ENCODE data around the gene MAP1LC3B. TPM values are rescaled to one million over a fixed set of nuclear protein-coding genes. Genes with fewer than 3 reads are reported as not detected.
A peak's percentile ranks its signal among the peaks of the same experiment; 100 is the strongest.

MAP1LC3B gene
- total RNA-seq, 2 experiments from 2014 or later = 49.7 to 62.1 TPM

DNA sequence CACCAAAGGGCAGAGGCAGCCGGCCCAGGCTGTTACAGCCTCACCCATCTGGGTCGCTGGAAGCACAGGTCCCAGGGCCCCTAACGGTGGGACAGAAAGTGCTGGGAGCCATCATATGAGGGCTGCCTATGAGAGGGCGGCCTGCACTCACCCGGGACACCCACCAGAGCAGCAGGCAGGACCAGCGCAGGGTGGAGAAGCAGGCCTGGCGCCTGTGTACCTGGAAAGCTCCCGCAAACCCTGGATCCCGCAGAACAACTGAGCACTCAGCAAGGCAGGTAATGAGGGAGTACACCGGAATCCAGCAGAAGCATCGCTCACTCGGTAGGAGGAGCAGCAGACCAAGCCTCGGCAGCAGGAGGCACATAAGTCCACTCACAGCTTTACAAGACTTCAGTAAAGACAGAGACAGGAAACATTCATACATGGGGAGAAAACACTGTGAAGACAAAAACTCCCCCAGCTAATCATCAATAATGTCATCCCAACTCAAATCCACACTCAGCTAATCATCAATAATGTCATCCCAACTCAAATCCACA lies 43.4 kb upstream of the MAP1LC3B start:
- Mint-ChIP-seq H3K9me3 (ENCODE audit: low read depth) (no peaks in the 10 kb centered on the region), H3K27me3 (no peaks in the 10 kb centered on the region), H3K4me1 (peaks cover 11% of the 10 kb centered on the region), H3K27ac (peak overlapping the region; percentile 13), H3K36me3 (ENCODE audit: low read depth) (peaks cover 19% of the 10 kb centered on the region), H3K4me3 (no peak overlapping the region)
- ATAC-seq (no peak), DNase-seq (no peak)
- CTCF ChIA-PET = interaction anchor here (1.1 kb wide), 1 partner anchor 23 kb away, joined by 3 read pairs; no protein-coding TSS in a partner anchor
- intact Hi-C loops (cut with DNase I, micrococcal nuclease) = loop anchor here in 1 of 2 experiments (5.0 kb wide), 1 partner anchor 34 kb away; the partner anchor contains the start of gene FBXO31
- POLR2A ChIA-PET = interaction anchor here (0.8 kb wide), 1 partner anchor 32 kb away, joined by 3 read pairs; the partner anchor contains the start of gene C16orf95

DNA sequence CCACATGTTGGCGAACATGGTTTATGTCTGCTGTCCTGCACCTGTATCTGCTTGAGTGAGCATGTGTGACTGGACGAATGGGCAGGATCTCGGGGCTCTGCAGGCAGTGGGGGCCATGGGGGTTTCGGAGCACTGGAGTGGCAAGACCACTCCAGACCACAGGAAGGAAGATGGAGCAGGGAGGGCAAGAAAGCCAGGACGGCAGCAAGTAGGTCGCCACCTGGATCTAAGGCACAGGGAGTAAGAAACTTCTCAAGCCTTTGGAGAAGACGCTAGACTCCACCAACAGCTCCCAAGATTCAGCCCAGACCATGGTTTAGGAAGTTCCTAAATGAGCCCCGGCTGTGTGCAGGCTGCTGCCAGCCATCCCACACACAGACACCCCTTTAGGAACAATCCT lies 42.1 kb upstream of the MAP1LC3B start:
- H3K36me3 Mint-ChIP-seq (ENCODE audit: low read depth) = peaks cover 19% of the 10 kb centered on the region
- intact Hi-C loops (cut with DNase I, micrococcal nuclease) = no loop called here
- DNase-seq = no peak
- no peak for ATAC-seq
- POLR2A ChIA-PET = no interaction called here
- no peaks in the 10 kb centered on the region for H3K9me3 Mint-ChIP-seq (ENCODE audit: low read depth)
- H3K4me3 Mint-ChIP-seq = no peak overlapping the region
- H3K4me1 Mint-ChIP-seq = peaks cover 8% of the 10 kb centered on the region
- no peaks in the 10 kb centered on the region for H3K27me3 Mint-ChIP-seq
- H3K27ac Mint-ChIP-seq = no peak overlapping the region
- CTCF ChIA-PET = interaction anchor here (0.6 to 1.1 kb wide), 2 partner anchors 24 to 716 kb away, joined by 3 read pairs; no protein-coding TSS in a partner anchor

DNA sequence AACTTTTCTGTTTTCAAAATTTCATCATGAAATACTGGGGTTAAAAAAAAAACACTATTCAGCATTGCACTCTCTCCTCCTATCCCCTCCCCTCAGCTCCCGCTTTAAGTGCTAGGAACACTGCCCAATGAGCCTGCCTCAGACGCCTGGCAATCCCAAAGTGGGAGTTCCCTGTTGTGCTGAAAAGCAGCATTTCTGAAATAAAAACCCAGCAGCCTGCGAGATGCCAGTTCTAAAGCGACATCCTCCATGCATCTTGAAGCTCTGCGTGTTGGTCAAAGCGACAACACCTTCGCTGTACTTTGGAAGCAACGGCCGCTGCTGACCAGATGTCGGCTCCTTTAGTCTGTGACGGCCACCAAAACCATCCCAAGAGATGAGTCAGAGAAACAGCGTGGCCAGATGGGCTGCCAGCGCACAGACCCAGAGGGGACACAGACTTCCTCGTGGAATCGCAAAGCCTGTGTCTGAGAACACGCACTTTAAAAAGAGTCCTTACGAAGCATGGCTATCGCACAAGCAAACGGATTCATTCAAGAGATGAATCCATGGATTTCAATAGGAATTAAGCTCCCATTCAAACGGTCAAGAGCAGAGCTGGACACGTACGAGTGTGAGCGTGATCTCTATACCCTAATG lies 41.3 kb upstream of the MAP1LC3B start:
- CTCF ChIA-PET = interaction anchor here (0.6 kb wide), 1 partner anchor 715 kb away, joined by 3 read pairs; no protein-coding TSS in a partner anchor
- peaks cover 2% of the 10 kb centered on the region for H3K4me1 Mint-ChIP-seq
- POLR2A ChIA-PET = no interaction called here
- no peak overlapping the region for H3K4me3 Mint-ChIP-seq
- H3K36me3 Mint-ChIP-seq (ENCODE audit: low read depth) = peaks cover 13% of the 10 kb centered on the region
- H3K27ac Mint-ChIP-seq = no peak overlapping the region
- H3K9me3 Mint-ChIP-seq (ENCODE audit: low read depth) = no peaks in the 10 kb centered on the region
- no peak for ATAC-seq
- H3K27me3 Mint-ChIP-seq = no peaks in the 10 kb centered on the region
- no peak for DNase-seq
- intact Hi-C loops (cut with DNase I, micrococcal nuclease) = no loop called here

DNA sequence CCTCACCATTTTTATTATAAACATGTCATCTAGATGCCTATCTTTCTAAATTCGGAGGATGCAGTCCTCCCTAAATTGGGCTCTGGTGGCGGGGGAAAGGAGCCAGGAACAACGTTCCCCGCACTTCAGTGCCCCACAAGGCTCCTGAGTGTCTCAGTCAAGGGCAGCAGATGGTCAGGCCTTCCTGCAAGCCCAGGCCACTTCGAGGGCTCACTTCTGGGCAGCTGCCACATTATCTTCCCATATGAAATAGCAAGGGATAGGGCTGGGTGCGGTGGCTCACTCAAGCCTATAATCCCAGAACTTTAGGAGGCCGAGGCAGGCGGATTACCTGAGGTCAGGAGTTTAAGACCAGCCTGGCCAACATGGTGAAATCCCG lies 40.8 kb upstream of the MAP1LC3B start:
- Mint-ChIP-seq H3K27ac (no peak overlapping the region), H3K9me3 (ENCODE audit: low read depth) (no peaks in the 10 kb centered on the region), H3K36me3 (ENCODE audit: low read depth) (peaks cover 12% of the 10 kb centered on the region), H3K4me3 (no peak overlapping the region), H3K4me1 (peaks cover 2% of the 10 kb centered on the region), H3K27me3 (no peaks in the 10 kb centered on the region)
- ChIA-PET POLR2A (no interaction called here), CTCF (no interaction called here)
- intact Hi-C loops (cut with DNase I, micrococcal nuclease) = no loop called here
- DNase-seq (no peak), ATAC-seq (no peak)

DNA sequence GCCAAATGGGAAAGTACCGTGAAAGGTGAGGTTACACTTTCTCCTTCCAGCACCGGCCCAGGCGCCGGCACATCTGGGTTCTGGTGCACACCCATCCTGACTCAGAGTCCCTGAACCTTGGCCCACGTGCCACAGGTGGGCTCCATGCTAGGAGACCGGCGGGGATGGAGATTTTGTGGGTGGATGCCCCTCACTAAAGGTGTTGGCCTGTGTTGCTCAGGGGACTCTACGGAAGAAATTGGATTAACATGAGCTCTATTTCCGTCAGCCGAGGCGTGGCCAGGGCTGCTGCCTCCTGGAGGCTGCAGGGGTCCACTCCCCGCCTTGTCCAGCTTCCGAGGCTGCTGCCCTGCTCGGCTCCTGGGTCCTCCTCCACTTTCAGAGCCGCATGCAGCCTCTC lies 39.3 kb upstream of the MAP1LC3B start:
- DNase-seq (no peak), ATAC-seq (no peak)
- ChIA-PET POLR2A (no interaction called here), CTCF (no interaction called here)
- H3K27me3 Mint-ChIP-seq = no peaks in the 10 kb centered on the region
- no peaks in the 10 kb centered on the region for H3K9me3 Mint-ChIP-seq (ENCODE audit: low read depth)
- H3K36me3 Mint-ChIP-seq (ENCODE audit: low read depth) = peaks cover 14% of the 10 kb centered on the region
- peaks cover 2% of the 10 kb centered on the region for H3K4me1 Mint-ChIP-seq
- H3K27ac Mint-ChIP-seq = no peak overlapping the region
- no peak overlapping the region for H3K4me3 Mint-ChIP-seq
- intact Hi-C loops (cut with DNase I, micrococcal nuclease) = no loop called here

DNA sequence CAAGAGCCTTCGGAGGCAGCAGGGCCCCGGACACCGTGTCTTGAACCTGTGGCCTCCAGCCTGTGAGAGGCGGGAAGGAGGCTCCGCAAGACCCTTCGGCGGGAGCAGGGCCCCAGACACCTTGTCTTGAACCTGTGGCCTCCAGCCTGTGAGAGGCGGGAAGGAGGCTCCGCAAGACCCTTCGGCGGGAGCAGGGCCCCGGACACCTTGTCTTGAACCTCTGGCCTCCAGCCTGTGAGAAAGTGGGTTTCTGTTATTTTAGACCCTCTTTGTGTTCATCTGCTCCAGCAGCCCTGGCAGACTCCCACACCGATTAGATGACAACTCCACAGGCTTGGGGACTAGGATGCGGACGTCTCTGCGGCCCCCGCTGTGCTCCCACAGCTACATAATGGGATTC lies 38.5 kb upstream of the MAP1LC3B start:
- ATAC-seq (no peak), DNase-seq (no peak)
- Mint-ChIP-seq H3K36me3 (ENCODE audit: low read depth) (peaks cover 19% of the 10 kb centered on the region), H3K9me3 (ENCODE audit: low read depth) (no peaks in the 10 kb centered on the region), H3K4me1 (peaks cover 2% of the 10 kb centered on the region), H3K4me3 (no peak overlapping the region), H3K27ac (no peak overlapping the region), H3K27me3 (no peaks in the 10 kb centered on the region)
- ChIA-PET POLR2A (no interaction called here), CTCF (no interaction called here)
- intact Hi-C loops (cut with DNase I, micrococcal nuclease) = no loop called here

DNA sequence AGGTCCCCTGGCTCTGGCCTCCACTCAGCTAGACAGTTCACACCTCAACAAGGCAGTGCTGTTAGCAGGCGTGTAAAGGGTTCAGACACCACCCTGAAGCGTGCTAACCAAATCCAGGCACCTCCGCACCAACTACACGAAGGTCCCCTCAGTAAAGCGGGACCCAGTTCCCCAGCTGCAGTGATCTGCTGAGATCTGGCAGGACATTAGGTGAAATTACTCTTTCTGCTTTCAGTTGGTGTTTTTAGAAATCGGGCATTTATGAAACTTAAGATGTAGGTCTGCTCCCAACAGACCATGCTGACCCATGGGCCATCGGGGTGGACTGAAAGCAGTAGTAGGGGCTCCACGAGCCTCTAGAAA lies 35.7 kb upstream of the MAP1LC3B start:
- POLR2A ChIA-PET = no interaction called here
- Mint-ChIP-seq H3K36me3 (ENCODE audit: low read depth) (peaks cover 28% of the 10 kb centered on the region), H3K4me1 (peaks cover 4% of the 10 kb centered on the region), H3K4me3 (no peak overlapping the region), H3K9me3 (ENCODE audit: low read depth) (no peaks in the 10 kb centered on the region), H3K27ac (no peak overlapping the region), H3K27me3 (no peaks in the 10 kb centered on the region)
- ATAC-seq (no peak), DNase-seq (no peak)
- CTCF ChIA-PET = interaction anchor here (0.7 kb wide), 1 partner anchor 30 kb away, joined by 3 read pairs; no protein-coding TSS in a partner anchor
- intact Hi-C loops (cut with DNase I, micrococcal nuclease) = no loop called here

DNA sequence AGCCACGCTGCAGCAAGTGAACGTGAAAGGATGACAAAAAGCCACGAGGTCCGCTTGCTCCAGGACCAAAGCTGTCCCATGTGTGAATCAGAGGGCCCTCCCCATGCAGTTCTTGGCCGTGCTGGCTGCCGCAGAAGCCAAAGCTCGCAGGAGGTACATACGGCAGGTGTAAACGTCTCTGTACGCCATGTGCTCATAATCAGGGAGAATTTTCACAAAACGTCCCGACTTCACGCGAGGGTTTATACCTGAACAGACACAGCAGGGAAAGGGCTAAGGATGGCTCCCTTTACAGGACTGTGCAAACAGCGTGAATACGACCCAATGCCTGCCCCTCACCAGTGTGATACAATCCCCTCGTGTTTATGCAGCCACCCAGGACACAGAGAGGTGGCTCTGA lies 33.9 kb upstream of the MAP1LC3B start:
- H3K27me3 Mint-ChIP-seq = no peaks in the 10 kb centered on the region
- peaks cover 25% of the 10 kb centered on the region for H3K36me3 Mint-ChIP-seq (ENCODE audit: low read depth)
- H3K9me3 Mint-ChIP-seq (ENCODE audit: low read depth) = no peaks in the 10 kb centered on the region
- ATAC-seq (no peak), DNase-seq (no peak)
- ChIA-PET POLR2A (no interaction called here), CTCF (no interaction called here)
- H3K4me3 Mint-ChIP-seq = no peak overlapping the region
- peaks cover 4% of the 10 kb centered on the region for H3K4me1 Mint-ChIP-seq
- no peak overlapping the region for H3K27ac Mint-ChIP-seq
- intact Hi-C loops (cut with DNase I, micrococcal nuclease) = no loop called here

DNA sequence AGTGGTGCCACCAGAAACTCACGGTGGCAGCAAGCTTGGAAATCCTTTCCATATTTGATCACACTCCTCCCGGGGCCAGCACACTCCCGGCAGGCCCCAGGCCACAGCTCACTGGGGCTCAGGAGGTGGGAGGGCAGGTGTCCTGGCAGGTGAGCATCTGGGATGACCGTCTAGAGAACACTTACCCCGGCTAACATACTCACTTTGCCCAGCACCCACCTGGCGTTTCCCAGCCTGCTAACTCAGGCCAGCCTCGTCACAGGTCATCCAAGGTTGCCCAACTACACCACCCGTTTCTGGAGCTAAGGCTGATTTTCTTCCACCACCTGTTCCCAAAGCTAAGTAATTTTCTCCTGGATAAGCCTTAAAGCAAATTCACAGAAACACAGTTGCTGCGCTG lies 33.4 kb upstream of the MAP1LC3B start:
- no peak overlapping the region for H3K4me3 Mint-ChIP-seq
- DNase-seq (no peak), ATAC-seq (no peak)
- POLR2A ChIA-PET = no interaction called here
- CTCF ChIA-PET = no interaction called here
- H3K27me3 Mint-ChIP-seq = no peaks in the 10 kb centered on the region
- intact Hi-C loops (cut with DNase I, micrococcal nuclease) = no loop called here
- no peaks in the 10 kb centered on the region for H3K9me3 Mint-ChIP-seq (ENCODE audit: low read depth)
- H3K36me3 Mint-ChIP-seq (ENCODE audit: low read depth) = peaks cover 28% of the 10 kb centered on the region
- H3K27ac Mint-ChIP-seq = no peak overlapping the region
- peaks cover 6% of the 10 kb centered on the region for H3K4me1 Mint-ChIP-seq

DNA sequence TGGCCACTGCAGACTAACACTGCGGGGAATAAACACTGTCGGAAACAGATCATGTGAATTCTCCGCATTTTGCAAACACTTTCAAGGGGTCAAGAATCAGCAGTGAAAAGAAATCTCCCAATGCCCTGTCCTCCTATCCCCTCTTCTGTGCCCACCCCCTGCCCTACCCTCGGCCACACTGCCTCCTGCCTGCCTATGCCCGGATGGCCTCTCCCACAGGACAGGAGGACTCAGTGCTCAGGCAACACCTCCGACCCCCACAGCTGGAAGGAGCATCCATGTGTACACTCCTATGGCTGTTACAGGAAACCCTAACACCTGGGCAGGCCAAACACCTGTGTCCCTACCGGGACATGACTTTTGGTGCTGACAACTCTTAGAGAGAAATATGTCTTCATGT lies 33.0 kb upstream of the MAP1LC3B start:
- Mint-ChIP-seq H3K27ac (no peak overlapping the region), H3K36me3 (ENCODE audit: low read depth) (peaks cover 28% of the 10 kb centered on the region), H3K9me3 (ENCODE audit: low read depth) (no peaks in the 10 kb centered on the region), H3K27me3 (no peaks in the 10 kb centered on the region), H3K4me1 (peaks cover 6% of the 10 kb centered on the region), H3K4me3 (no peak overlapping the region)
- ATAC-seq (no peak), DNase-seq (no peak)
- intact Hi-C loops (cut with DNase I, micrococcal nuclease) = no loop called here
- ChIA-PET POLR2A (no interaction called here), CTCF (no interaction called here)

DNA sequence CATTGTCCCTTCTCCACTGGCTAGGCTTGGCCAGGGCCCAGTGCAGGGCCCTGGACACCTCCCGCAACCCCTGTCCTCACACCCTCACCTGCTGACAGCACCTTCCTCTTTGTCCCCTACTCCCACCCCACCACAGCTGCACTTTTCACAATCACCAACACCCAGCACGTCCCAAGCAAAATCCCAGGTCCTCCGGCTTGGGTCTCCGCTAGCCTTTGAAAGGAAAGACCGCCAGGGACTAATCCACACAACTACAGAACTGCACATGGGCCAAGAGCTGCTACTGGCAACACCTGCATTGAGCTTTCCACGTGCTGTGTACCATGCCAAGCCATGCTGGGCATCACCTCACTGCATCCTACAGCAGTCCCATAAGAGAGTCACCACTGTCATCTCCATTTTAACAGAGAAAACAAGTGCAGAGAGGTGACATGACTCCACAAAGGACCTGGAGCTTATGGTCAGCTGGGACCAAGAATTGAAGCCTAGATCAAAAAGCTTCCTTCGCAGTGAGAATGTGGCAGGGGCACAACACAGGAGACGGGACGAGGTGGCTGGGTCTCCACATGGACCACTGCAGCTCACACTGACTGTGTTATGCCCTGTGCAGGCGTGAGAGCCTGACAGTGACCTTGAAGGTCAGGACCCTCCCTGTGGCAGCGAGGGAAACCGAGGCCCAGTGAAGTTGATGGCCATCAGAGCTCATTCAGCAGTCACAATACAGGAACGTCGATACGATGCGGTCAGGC lies 31.1 kb upstream of the MAP1LC3B start:
- ATAC-seq = no peak

More for the DNA sequence above, 31.1 kb upstream of the MAP1LC3B start:
- Mint-ChIP-seq H3K27me3 (no peaks in the 10 kb centered on the region), H3K9me3 (ENCODE audit: low read depth) (no peaks in the 10 kb centered on the region), H3K4me1 (peaks cover 20% of the 10 kb centered on the region), H3K27ac (no peak overlapping the region), H3K36me3 (ENCODE audit: low read depth) (peaks cover 32% of the 10 kb centered on the region), H3K4me3 (no peak overlapping the region)
- no peak for DNase-seq
- intact Hi-C loops (cut with DNase I, micrococcal nuclease) = no loop called here
- ChIA-PET POLR2A (no interaction called here), CTCF (no interaction called here)
